GM19023 (cell line): Measurements from ENCODE around the gene TEX53.

ENCODE experiments used
- ATAC-seq: cut with Tn5 transposase; IDR thresholded peaks from one replicate; pipeline ENCODE4 v1.9.1; 2021; ENCODE audit warnings: mild to moderate bottlenecking, moderate library complexity; ENCODE audit not compliant: unreplicated experiment

The TEX53 gene

GRCh38 chr9:114680259-114681001 is 22.8 kb upstream of the TEX53 start:
- no peak for ATAC-seq

GRCh38 chr9:114678795-114679194 is 21.2 kb upstream of the TEX53 start:
- ATAC-seq: no peak

- no peak for ATAC-seq
These were observed 20.5 kb upstream of the TEX53 start for GRCh38 chr9:114678130-114678529.

- no peak for ATAC-seq
These were observed 19.8 kb upstream of the TEX53 start for GRCh38 chr9:114677418-114677817.

- no peak for ATAC-seq
These were observed 19.3 kb upstream of the TEX53 start for GRCh38 chr9:114676901-114677300.

- ATAC-seq: no peak
These were observed 17.4 kb upstream of the TEX53 start for GRCh38 chr9:114674798-114675540.

- no peak for ATAC-seq
These were observed 16.6 kb upstream of the TEX53 start for GRCh38 chr9:114674076-114674797.

- no peak for ATAC-seq
These were observed 14.0 kb upstream of the TEX53 start for GRCh38 chr9:114671605-114672004.

GRCh38 chr9:114669961-114670360 is 12.4 kb upstream of the TEX53 start:
- ATAC-seq: no peak

- ATAC-seq: no peak
These were observed 10.5 kb upstream of the TEX53 start for GRCh38 chr9:114668146-114668545.

GRCh38 chr9:114666851-114667250 is 9.2 kb upstream of the TEX53 start:
- ATAC-seq: no peak

GRCh38 chr9:114666401-114666800 is 8.8 kb upstream of the TEX53 start:
- no peak for ATAC-seq

- ATAC-seq: no peak
These were observed 6.6 kb upstream of the TEX53 start for GRCh38 chr9:114664181-114664580.

GRCh38 chr9:114662081-114662989 is 4.7 kb upstream of the TEX53 start:
- peak; percentile 82 for ATAC-seq

- no peak for ATAC-seq
These were observed 1.3 kb downstream of the TEX53 start for GRCh38 chr9:114656301-114656700.

GRCh38 chr9:114655689-114656088 is 1.9 kb downstream of the TEX53 start:
- no peak for ATAC-seq

- ATAC-seq: no peak
These were observed 3.9 kb downstream of the TEX53 start for GRCh38 chr9:114653556-114654159.

GRCh38 chr9:114652776-114653555 is 4.6 kb downstream of the TEX53 start:
- no peak for ATAC-seq

- ATAC-seq: no peak
These were observed 13.7 kb downstream of the TEX53 start for GRCh38 chr9:114643896-114644295.

GRCh38 chr9:114643001-114643400 is 14.6 kb downstream of the TEX53 start:
- ATAC-seq: no peak
